NCI-H146 (cell line): ENCODE data around the gene KLHL9.

Experiments used
- DNase-seq: peaks from one replicate; lab custom pipeline; 2025; lab: John Stamatoyannopoulos, UW

Gene KLHL9

GRCh38 chr9:21317956-21318923, 17.0 kb downstream of the KLHL9 start:
- DNase-seq = peak; percentile 43

- no peak for DNase-seq
These were observed 18.3 kb downstream of the KLHL9 start for GRCh38 chr9:21316860-21317259.

- no peak for DNase-seq
These were observed 19.0 kb downstream of the KLHL9 start for GRCh38 chr9:21316032-21316842.

- DNase-seq = no peak
These were observed 21.1 kb downstream of the KLHL9 start for GRCh38 chr9:21314152-21314551.

- no peak for DNase-seq
These were observed 23.3 kb downstream of the KLHL9 start for GRCh38 chr9:21311889-21312288.

- DNase-seq = no peak
These were observed 30.0 kb downstream of the KLHL9 start, which contains the start of gene IFNA5 for GRCh38 chr9:21305213-21305612. Gene IFNA5 (minus strand): TSS chr9:21305313. CDS start chr9:21305256, 57 bp downstream.

GRCh38 chr9:21295992-21296391, 39.2 kb downstream of the KLHL9 start:
- DNase-seq = no peak

GRCh38 chr9:21294904-21295538, 40.2 kb downstream of the KLHL9 start:
- DNase-seq = no peak

- DNase-seq = no peak
These were observed 40.8 kb downstream of the KLHL9 start for GRCh38 chr9:21294364-21294774.

- no peak for DNase-seq
These were observed 45.4 kb downstream of the KLHL9 start for GRCh38 chr9:21289848-21290247.

- DNase-seq = no peak
These were observed 47.9 kb downstream of the KLHL9 start for GRCh38 chr9:21287280-21287679.

- DNase-seq = no peak
These were observed 48.5 kb downstream of the KLHL9 start for GRCh38 chr9:21286659-21287058.

- no peak for DNase-seq
These were observed 49.1 kb downstream of the KLHL9 start for GRCh38 chr9:21286099-21286498.

- no peak for DNase-seq
These were observed 53.9 kb downstream of the KLHL9 start for GRCh38 chr9:21281275-21281674.
